ENCODE results near the gene KLHL42.
A peak's percentile ranks its signal among the peaks of the same experiment; 100 is the strongest.
"Not testable (repeated sequence)": the region's sequence is repeated elsewhere in the genome, so short reads cannot be mapped to it uniquely, and the experiment has no call there.

Gene KLHL42, protein sequence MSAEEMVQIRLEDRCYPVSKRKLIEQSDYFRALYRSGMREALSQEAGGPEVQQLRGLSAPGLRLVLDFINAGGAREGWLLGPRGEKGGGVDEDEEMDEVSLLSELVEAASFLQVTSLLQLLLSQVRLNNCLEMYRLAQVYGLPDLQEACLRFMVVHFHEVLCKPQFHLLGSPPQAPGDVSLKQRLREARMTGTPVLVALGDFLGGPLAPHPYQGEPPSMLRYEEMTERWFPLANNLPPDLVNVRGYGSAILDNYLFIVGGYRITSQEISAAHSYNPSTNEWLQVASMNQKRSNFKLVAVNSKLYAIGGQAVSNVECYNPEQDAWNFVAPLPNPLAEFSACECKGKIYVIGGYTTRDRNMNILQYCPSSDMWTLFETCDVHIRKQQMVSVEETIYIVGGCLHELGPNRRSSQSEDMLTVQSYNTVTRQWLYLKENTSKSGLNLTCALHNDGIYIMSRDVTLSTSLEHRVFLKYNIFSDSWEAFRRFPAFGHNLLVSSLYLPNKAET

DNA sequence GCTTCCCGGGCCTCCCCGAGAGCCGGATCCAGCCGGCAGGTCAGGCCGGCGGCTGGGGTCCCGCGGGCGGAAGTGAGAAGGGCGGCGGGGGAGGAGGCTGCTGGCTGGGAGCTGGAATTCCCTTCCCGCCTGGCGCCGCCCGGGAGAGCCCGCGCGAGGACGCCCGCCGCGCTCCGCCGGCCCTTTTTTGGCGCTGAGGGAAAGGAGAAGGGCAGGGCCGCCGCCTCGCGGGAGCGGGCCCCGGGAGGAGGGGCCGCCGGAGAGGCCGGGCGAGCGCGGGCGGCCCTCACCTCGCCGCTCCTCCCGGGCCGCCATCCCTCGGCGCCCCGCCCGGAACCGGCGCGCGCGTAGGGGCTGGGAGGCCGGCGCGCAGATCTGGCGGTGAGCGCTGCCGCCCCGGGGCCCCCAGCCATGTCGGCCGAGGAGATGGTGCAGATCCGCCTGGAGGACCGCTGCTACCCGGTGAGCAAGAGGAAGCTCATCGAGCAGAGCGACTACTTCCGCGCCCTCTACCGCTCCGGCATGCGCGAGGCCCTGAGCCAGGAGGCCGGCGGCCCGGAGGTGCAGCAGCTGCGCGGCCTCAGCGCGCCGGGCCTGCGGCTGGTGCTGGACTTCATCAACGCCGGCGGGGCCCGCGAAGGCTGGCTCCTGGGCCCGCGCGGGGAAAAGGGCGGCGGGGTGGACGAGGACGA lies at the start of gene KLHL42, which contains the start of gene MANSC4:
KLHL42 (plus strand) TSS at position 314 of the 692 bp plus-strand sequence; CDS start at position 412, 98 bp downstream.
MANSC4 (minus strand) TSS at position 317 of the 692 bp plus-strand sequence. CDS start 8,960 bp downstream, outside the sequence.
- no peaks in the 10 kb centered on the region for H3K9me3 ChIP-seq (ENCODE audit: low read length)

DNA sequence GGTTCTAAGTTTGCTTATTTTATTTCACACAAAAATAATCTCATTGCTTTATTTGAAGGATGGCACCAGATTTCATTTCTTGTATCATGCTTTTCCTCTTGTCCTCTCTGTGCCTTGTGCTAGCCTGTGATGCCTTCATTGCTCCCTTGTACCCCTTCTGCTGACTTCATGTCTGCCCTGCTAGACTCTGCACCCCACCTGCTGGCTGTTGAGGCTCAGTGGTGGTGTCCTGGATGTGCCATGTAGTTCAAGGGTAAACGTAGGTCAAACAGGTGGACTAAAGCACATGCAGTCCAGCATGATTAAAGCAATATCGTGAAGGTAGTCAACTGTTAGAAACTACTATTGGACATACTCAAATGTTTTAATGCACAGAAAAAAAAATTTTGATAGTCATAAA lies 47.8 kb upstream of the KLHL42 start:
- Histone ChIP-seq H3K4me1 (ENCODE audit: insufficient read depth, low read length) (no peaks in the 10 kb centered on the region), H3K27ac (ENCODE audit: low read depth, low read length) (no peak overlapping the region), H3K36me3 (ENCODE audit: insufficient read depth, low read length) (peaks cover 10% of the 10 kb centered on the region), H3K27me3 (ENCODE audit: control insufficient read depth in 1 of 2, insufficient read depth in 2 of 2, low read length in 2 of 2) (no peaks in the 10 kb centered on the region), H3K9ac (ENCODE audit: low read length) (no peak overlapping the region), H3K4me3 (ENCODE audit: low read depth in 1 of 2, low read length in 2 of 2) (no peak overlapping the region), H3K9me3 (ENCODE audit: low read length) (no peaks in the 10 kb centered on the region)

More for the DNA sequence above, at the start of gene KLHL42, which contains the start of gene MANSC4:
- Histone ChIP-seq H3K27ac (ENCODE audit: low read depth, low read length) (peak within 1 kb of the TSS; percentile 97), H3K36me3 (ENCODE audit: insufficient read depth, low read length) (no peaks in the 10 kb centered on the region), H3K9ac (ENCODE audit: low read length) (peak within 1 kb of the TSS; percentile 57), H3K4me1 (ENCODE audit: insufficient read depth, low read length) (peaks cover 23% of the 10 kb centered on the region), H3K4me3 (ENCODE audit: low read depth in 1 of 2, low read length in 2 of 2) (peak within 1 kb of the TSS; percentile 72 to 91), H3K27me3 (ENCODE audit: control insufficient read depth in 1 of 2, insufficient read depth in 2 of 2, low read length in 2 of 2) (no peaks in the 10 kb centered on the region)

DNA sequence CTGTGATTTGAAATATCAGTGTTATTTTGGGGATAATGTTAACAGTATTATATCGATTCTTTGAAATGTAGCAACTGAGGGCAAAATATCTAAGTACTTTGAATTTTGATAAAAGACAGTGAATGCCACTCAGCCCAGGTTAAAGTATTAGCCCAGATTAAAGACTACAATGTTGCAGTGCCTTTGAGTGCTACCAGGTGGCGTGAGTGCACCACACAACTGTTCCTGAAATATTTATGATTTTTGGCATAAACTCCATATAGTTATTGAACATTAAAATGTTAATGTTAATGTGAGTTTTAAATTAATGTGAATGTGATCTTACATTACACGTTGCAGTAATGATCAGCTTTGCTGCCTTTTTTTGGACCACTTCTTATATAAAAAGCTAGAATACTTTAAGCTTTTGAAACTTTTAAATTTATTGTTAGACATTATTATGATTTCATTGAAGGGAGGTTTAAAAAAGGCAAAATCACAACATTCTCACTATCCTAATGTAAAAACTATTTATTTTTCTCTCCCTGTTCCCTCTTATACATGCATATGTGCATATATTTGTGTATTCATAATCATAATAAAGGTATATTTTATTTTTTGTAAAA lies 46.9 kb upstream of the KLHL42 start:
- H3K4me3 ChIP-seq (ENCODE audit: low read depth in 1 of 2, low read length in 2 of 2), result no peak overlapping the region
- no peaks in the 10 kb centered on the region for H3K27me3 ChIP-seq (ENCODE audit: control insufficient read depth in 1 of 2, insufficient read depth in 2 of 2, low read length in 2 of 2)
- no peak overlapping the region for H3K27ac ChIP-seq (ENCODE audit: low read depth, low read length)
- no peak overlapping the region for H3K9ac ChIP-seq (ENCODE audit: low read length)
- H3K9me3 ChIP-seq (ENCODE audit: low read length), result no peaks in the 10 kb centered on the region
- H3K4me1 ChIP-seq (ENCODE audit: insufficient read depth, low read length), result no peaks in the 10 kb centered on the region
- peaks cover 10% of the 10 kb centered on the region for H3K36me3 ChIP-seq (ENCODE audit: insufficient read depth, low read length)

DNA sequence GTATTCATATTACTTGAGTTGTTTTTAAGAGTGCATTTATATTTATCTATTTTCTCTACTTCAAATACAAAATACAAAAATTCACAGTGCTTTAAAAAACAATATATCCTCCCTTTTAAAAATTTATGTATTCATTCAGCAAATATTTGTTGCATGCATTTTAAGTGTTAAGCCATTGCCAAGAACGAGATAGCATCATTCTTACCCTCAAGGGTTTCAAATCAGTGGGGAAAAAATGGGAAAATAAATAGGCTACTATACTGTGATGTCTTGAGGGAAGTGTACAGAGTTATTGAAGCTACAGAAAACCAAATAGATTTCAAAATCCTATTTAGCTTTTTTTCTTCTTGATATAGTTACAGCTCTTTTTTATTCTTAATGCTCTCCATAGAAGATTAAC lies 46.2 kb upstream of the KLHL42 start:
- no peak overlapping the region for H3K4me3 ChIP-seq (ENCODE audit: low read depth in 1 of 2, low read length in 2 of 2)
- no peak overlapping the region for H3K27ac ChIP-seq (ENCODE audit: low read depth, low read length)
- peaks cover 10% of the 10 kb centered on the region for H3K36me3 ChIP-seq (ENCODE audit: insufficient read depth, low read length)
- H3K4me1 ChIP-seq (ENCODE audit: insufficient read depth, low read length), result no peaks in the 10 kb centered on the region
- H3K9me3 ChIP-seq (ENCODE audit: low read length), result no peaks in the 10 kb centered on the region
- H3K27me3 ChIP-seq (ENCODE audit: control insufficient read depth in 1 of 2, insufficient read depth in 2 of 2, low read length in 2 of 2), result no peaks in the 10 kb centered on the region
- no peak overlapping the region for H3K9ac ChIP-seq (ENCODE audit: low read length)

DNA sequence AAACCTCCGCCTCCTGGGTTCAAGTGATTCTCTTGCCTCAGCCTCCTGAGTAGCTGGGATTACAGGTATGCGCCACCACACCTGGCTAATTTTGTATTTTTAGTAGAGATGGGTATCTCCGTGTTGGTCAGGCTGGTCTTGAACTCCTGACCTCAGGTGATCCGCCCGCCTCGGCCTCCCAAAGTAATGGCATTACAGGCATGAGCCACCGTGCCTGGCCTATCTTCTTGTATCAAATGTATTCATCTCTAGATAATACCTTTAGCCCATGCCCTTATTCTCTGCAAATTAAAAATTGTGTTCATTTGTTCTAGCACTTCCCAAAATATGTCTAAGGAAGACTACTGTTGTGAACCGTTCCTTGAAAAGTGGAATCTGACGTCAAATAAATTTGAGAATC lies 45.7 kb upstream of the KLHL42 start:
- not testable (repeated sequence) for H3K27ac ChIP-seq (ENCODE audit: low read depth, low read length); H3K4me1 ChIP-seq (ENCODE audit: insufficient read depth, low read length); H3K27me3 ChIP-seq (ENCODE audit: control insufficient read depth in 1 of 2, insufficient read depth in 2 of 2, low read length in 2 of 2); H3K9me3 ChIP-seq (ENCODE audit: low read length); H3K9ac ChIP-seq (ENCODE audit: low read length); H3K4me3 ChIP-seq (ENCODE audit: low read depth in 1 of 2, low read length in 2 of 2)
- peaks cover 10% of the 10 kb centered on the region for H3K36me3 ChIP-seq (ENCODE audit: insufficient read depth, low read length)

DNA sequence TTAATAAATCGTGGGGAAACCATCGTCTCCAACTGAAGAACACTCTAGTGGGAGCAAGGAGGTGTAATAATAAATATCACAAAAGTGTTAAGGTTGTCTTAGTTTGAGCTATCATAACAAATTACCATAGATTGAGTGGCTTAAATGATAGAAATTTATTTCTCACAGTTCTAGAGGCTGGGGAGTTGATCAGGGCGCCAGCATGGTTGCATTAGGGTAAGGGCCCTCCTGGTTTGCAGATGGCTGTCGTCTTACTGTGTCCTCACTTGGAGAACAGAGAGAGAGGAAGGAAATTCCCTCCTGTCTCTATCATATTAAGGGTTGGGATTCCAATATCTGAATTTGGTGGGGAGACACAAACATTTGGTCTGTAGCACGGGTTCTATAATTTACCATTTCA lies 36.4 kb upstream of the KLHL42 start:
- Histone ChIP-seq H3K36me3 (ENCODE audit: insufficient read depth, low read length) (peaks cover 17% of the 10 kb centered on the region), H3K9me3 (ENCODE audit: low read length) (no peaks in the 10 kb centered on the region), H3K27me3 (ENCODE audit: control insufficient read depth in 1 of 2, insufficient read depth in 2 of 2, low read length in 2 of 2) (no peaks in the 10 kb centered on the region), H3K27ac (ENCODE audit: low read depth, low read length) (no peak overlapping the region), H3K4me1 (ENCODE audit: insufficient read depth, low read length) (peaks cover 11% of the 10 kb centered on the region), H3K4me3 (ENCODE audit: low read depth in 1 of 2, low read length in 2 of 2) (no peak overlapping the region), H3K9ac (ENCODE audit: low read length) (no peak overlapping the region)

DNA sequence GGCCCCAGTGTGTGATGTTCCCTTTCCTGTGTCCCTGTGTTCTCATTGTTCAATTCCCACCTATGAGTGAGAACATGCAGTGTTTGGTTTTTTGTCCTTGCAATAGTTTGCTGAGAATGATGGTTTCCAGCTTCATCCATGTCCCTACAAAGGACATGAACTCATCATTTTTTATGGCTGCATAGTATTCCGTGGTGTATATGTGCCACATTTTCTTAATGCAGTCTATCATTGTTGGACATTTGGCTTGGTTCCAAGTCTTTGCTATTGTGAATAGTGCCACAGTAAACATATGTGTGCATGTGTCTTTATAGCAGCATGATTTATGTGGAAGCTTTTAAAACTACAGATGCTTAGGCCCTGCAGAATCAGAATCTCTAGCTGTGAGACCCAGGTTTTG lies 34.3 kb upstream of the KLHL42 start:
- not testable (repeated sequence) for H3K9me3 ChIP-seq (ENCODE audit: low read length); H3K27me3 ChIP-seq (ENCODE audit: control insufficient read depth in 1 of 2, insufficient read depth in 2 of 2, low read length in 2 of 2); H3K4me3 ChIP-seq (ENCODE audit: low read depth in 1 of 2, low read length in 2 of 2); H3K9ac ChIP-seq (ENCODE audit: low read length); H3K27ac ChIP-seq (ENCODE audit: low read depth, low read length); H3K36me3 ChIP-seq (ENCODE audit: insufficient read depth, low read length)
- H3K4me1 ChIP-seq (ENCODE audit: insufficient read depth, low read length), result peaks cover 11% of the 10 kb centered on the region

DNA sequence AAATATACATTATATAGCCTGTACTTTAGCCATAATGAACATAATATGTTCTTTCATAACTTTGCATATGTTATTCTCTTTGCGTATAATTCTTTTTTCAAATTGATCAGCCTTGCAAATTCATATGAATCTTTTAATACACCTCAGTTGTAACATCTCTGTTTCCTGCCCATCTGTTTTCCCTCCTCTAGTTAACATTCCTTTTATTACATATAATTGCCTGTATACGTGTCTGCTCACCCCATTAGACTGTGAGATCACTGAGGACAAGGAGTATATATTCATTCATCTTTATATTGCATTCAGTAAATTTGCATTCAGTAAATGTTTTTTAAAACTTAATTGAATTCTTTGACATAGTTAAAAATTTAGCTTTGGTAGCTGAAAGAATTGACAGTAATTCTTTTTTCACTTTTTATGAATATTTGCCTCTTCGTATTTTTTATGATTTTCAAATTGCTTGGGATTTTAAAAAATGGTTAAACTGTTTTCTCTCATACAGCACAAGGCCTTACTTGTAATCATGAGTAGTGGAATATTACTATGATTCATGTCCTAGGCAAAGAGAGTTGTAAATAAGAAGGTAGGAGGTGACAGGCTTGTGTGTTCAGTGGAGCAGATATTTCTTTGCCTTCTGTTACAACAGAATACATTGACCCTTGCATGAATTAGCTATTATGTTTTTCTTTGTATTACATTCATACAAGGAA lies 32.8 kb upstream of the KLHL42 start:
- Histone ChIP-seq H3K27ac (ENCODE audit: low read depth, low read length) (no peak overlapping the region), H3K9me3 (ENCODE audit: low read length) (no peaks in the 10 kb centered on the region), H3K4me3 (ENCODE audit: low read depth in 1 of 2, low read length in 2 of 2) (no peak overlapping the region), H3K4me1 (ENCODE audit: insufficient read depth, low read length) (peaks cover 11% of the 10 kb centered on the region), H3K9ac (ENCODE audit: low read length) (no peak overlapping the region), H3K27me3 (ENCODE audit: control insufficient read depth in 1 of 2, insufficient read depth in 2 of 2, low read length in 2 of 2) (no peaks in the 10 kb centered on the region), H3K36me3 (ENCODE audit: insufficient read depth, low read length) (peaks cover 5% of the 10 kb centered on the region)

DNA sequence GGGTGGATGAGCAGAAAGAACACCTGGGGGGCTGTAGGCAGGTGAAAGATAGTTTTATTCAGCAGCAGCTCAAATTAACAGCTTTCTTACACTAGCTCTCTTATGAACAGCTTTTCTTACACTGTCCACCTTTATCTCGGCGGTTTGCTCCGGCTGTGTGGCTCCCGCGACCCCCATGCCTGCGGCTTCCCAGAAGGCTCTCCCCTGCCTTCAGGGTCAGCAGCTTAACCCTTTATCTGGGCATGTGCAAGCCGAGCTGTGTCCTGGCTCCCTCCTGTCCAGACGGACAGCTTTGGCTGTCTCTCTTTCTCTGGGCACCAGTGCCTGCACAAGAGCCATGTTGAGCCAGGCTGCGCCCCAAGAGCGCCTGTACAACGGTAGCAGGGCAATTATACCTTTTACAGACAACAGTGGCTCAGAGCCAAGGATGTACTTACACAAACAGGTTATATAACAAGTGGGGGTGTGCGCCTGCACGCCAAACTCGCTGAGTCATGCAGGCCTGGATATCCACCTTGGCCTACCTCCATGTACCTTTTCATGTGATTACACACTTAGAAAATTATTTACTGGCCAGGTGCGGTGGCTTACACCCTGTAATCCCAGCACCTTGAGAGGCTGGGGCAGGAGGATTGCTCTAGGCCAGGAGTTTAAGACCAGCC lies 28.5 kb upstream of the KLHL42 start:
- Histone ChIP-seq H3K4me3 (ENCODE audit: low read depth in 1 of 2, low read length in 2 of 2) (no peak overlapping the region), H3K9me3 (ENCODE audit: low read length) (no peaks in the 10 kb centered on the region), H3K4me1 (ENCODE audit: insufficient read depth, low read length) (peaks cover 11% of the 10 kb centered on the region), H3K27me3 (ENCODE audit: control insufficient read depth in 1 of 2, insufficient read depth in 2 of 2, low read length in 2 of 2) (no peaks in the 10 kb centered on the region), H3K9ac (ENCODE audit: low read length) (no peak overlapping the region), H3K27ac (ENCODE audit: low read depth, low read length) (no peak overlapping the region), H3K36me3 (ENCODE audit: insufficient read depth, low read length) (peaks cover 11% of the 10 kb centered on the region)

DNA sequence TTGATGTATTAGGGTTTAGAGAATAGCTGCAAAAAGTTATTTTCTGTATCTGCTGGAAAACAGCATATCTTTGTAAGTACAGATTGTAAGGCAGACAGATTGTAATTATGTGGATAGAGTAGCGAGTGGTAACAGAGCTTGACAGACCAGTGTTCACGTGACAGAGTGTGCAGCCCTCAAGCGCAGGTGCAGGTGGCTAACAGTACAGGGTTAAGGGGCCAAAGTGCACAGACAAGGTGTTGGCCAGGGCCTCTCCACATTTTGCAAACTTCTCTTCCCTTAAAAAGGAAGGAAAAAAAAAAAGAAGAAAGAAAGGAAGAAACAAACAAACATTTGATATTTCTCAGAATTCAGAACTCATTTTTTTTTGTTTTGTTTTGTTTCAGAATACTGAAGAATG lies 25.2 kb upstream of the KLHL42 start:
- no peak overlapping the region for H3K27ac ChIP-seq (ENCODE audit: low read depth, low read length)
- no peaks in the 10 kb centered on the region for H3K27me3 ChIP-seq (ENCODE audit: control insufficient read depth in 1 of 2, insufficient read depth in 2 of 2, low read length in 2 of 2)
- no peaks in the 10 kb centered on the region for H3K4me1 ChIP-seq (ENCODE audit: insufficient read depth, low read length)
- no peak overlapping the region for H3K9ac ChIP-seq (ENCODE audit: low read length)
- no peak overlapping the region for H3K4me3 ChIP-seq (ENCODE audit: low read depth in 1 of 2, low read length in 2 of 2)
- no peaks in the 10 kb centered on the region for H3K9me3 ChIP-seq (ENCODE audit: low read length)
- H3K36me3 ChIP-seq (ENCODE audit: insufficient read depth, low read length), result peaks cover 14% of the 10 kb centered on the region
